ENCODE measurements around the gene SDK1.

- TF ChIP-seq CTCF (IDR thresholded peaks at IDR 0.05), result no peak
- TF ChIP-seq POLR2AphosphoS5 (IDR thresholded peaks at IDR 0.05), result no peak
These were observed 232.0 kb downstream of the SDK1 start for GRCh38 chr7:3533040-3533439.
